Choroid plexus epithelial cell (primary cell): Measurements from ENCODE around the gene TCF12.

Experiments used
- DNase-seq: peaks from one replicate; pipeline ENCODE4 v3.0.0-alpha.2; 2010; ENCODE audit warnings: low read depth
- H3K4me3 ChIP-seq: 2 replicates; pipeline ENCODE4 v1.5.1; 2011; ENCODE audit warnings: low read depth, mild to moderate bottlenecking, control low read depth, low read length, moderate library complexity
- TF ChIP-seq, protein P1 (sequence below): conservative IDR thresholded peaks from 2 replicates; pipeline ENCODE4 v1.5.1; 2011; ENCODE audit warnings: low read depth, mild to moderate bottlenecking, control low read depth, inconsistent platforms, low read length, moderate library complexity

TCF12 gene

DNA sequence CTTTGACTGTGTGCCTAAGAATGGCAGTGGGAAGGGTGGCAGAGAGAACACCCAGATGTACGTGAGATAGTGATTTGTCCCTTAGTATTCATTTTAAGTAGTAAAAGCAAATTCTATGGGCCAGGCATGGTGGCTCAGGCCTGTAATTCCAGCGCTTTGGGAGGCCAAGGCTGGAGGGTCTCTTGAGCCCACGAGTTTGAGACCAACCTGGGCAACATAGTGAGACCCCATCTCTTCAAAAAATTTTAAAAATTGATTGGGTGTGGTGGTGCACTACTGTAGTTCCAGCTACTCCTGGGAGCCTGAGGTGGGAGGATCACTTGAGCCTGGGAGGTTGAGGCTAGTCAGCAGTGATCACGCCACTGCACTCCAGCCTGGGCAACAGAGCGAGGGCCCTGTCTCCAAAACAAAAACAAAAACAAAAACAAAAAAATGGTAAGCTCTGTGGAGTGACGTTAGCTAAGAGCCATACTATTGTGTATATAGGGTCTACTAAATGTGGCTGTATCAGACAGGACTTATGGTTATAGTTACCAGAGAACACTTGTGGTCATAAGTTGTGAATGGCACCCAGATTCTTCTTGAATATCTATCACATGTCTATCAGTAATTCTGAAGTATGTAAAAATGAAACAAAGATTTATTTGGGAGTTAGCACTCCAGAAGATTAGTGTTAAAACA is 171.5 kb downstream of the TCF12 start:
- H3K4me3 ChIP-seq, result no peak overlapping the region
- no peak for DNase-seq
- TF ChIP-seq, protein P1, sequence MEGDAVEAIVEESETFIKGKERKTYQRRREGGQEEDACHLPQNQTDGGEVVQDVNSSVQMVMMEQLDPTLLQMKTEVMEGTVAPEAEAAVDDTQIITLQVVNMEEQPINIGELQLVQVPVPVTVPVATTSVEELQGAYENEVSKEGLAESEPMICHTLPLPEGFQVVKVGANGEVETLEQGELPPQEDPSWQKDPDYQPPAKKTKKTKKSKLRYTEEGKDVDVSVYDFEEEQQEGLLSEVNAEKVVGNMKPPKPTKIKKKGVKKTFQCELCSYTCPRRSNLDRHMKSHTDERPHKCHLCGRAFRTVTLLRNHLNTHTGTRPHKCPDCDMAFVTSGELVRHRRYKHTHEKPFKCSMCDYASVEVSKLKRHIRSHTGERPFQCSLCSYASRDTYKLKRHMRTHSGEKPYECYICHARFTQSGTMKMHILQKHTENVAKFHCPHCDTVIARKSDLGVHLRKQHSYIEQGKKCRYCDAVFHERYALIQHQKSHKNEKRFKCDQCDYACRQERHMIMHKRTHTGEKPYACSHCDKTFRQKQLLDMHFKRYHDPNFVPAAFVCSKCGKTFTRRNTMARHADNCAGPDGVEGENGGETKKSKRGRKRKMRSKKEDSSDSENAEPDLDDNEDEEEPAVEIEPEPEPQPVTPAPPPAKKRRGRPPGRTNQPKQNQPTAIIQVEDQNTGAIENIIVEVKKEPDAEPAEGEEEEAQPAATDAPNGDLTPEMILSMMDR, result no peak

DNA sequence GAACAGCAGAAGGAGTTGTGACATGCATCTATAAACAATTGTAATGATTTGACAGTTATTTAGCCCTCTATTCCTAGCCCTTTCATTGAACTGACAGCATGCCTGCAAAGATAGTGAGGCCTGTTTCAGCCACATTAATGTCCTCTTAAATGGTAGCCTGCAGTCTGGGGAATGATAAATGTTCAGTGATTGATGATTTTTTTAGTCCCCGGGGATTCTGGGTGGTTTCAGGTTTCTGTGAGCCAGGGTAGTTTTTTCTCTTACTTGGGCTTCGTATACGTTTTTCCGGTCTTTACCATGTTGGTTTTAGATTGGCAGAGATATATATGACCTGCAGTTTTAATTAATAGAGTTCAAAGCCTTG is 172.0 kb downstream of the TCF12 start:
- peak; percentile 11 for DNase-seq
- TF ChIP-seq, protein P1, result no peak

DNA sequence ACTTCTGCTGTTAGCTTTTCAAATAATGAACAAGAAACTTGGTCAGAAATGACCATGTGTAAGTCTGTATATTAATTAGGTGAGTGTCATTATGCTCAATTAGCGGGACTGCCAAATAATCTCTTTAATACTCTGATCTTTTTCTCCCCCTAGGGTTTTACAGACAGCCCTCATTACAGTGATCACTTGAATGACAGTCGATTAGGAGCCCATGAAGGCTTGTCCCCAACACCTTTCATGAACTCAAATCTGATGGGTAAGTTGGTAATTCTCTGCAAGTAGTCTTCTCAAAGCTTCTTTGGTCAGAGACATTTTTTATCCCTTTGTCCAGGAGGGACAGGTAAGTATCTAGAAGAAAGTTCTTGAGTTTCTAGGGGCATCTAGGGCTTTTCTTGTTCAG is 173.2 kb downstream of the TCF12 start:
- DNase-seq, result no peak
- TF ChIP-seq, protein P1, result no peak
- no peak overlapping the region for H3K4me3 ChIP-seq

More for the DNA sequence above, 172.0 kb downstream of the TCF12 start:
- no peak overlapping the region for H3K4me3 ChIP-seq

DNA sequence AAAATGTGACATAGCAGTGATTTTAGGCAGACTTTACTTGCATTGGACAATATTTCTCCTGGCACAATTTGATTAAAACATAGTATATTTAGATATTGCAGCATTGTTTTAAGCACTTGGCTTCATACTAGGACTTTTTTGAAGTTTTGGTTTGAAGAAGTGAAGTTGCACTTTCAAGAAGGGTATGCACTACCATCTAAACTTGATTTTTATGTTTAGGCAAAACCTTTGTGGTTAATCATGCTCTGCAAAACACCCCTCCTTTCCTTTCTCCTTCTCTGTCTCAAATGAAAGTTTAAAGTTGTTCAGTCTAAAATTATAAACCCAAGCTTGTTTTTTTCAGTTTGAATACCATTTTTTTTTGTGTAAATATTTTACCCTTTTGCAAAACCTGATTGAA is 173.8 kb downstream of the TCF12 start:
- no peak for DNase-seq
- no peak overlapping the region for H3K4me3 ChIP-seq
- TF ChIP-seq, protein P1, result no peak

DNA sequence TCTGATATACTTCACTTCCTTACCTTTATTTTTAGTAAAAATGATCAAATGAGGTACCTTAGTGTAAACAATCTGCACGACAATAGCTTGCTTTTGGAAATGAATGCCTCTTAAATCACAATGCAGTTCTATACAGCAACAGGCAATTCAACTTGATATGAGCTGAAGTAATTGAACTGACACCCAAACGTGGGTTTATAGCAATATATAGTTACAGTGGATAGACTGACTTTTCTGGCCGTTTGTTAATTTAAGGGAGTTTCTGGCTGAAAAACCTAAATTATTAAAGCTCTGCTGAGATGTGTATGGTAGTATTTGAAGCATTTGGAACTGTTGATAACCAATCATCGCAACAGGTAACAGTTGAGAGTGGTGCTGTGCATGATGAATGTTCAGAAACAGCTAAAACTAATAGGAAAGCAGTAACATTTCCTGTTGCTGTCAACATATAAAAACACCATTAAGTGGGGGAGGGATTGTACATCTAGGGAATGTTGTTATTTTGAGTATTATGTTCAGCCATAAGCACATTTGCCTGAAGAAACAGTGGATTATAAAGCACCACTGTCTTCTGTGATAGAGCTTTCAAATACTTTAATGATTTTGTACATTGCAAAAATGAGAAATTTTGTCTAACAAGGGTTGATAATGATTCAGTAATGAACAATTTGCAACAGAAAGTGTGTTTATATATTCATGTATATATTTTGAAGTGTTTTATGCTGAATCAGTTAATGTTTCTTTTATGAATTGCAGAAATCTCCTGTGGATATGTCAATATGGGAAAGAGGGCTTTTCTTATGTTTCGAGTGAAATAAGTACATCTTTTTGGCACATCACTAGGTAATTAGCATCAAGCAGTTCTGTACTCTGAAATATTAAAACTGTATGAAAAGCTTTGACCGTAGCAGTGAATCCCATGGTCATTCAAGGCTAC is 176.1 kb downstream of the TCF12 start:
- no peak overlapping the region for H3K4me3 ChIP-seq
- DNase-seq, result no peak
- TF ChIP-seq, protein P1, result no peak

DNA sequence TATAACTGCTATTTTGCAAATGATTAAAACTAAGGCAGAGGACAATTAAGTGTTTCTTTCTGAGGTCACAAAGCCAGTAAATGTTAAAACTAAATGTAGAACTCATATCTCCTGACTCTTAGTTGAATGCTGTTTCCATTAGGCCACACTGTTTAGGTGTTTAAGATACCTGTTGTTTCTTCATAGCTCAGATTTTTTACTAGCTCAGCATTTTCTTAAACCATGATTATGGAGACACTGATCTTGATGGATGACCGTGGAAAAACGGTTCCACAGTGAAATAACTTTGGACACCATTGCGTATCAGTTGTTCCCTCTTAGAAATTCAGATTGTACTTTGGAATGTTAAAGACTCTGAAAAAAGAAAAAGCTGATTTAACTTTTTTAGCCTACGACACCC is 177.5 kb downstream of the TCF12 start:
- H3K4me3 ChIP-seq, result no peak overlapping the region
- TF ChIP-seq, protein P1, result no peak
- DNase-seq, result no peak
